Breast epithelium (tissue), 4 donors: Measurements from ENCODE around the gene PHOSPHO1. TPM values are rescaled to one million over a fixed set of nuclear protein-coding genes. Genes with fewer than 3 reads are reported as not detected.

Source experiments
- DNase-seq, 2 donors: peaks; one replicate each; pipeline ENCODE4 v3.0.0-alpha.2; 2019; ENCODE audit warnings: low spot score in 2 of 2
- H3K27ac ChIP-seq, 2 donors: fragments of 200-600 bp; sonication (generic) in 1 of 2; one replicate each; pipeline ENCODE4 v1.5.1; 2016 to 2019; ENCODE audit warnings: mild to moderate bottlenecking in 1 of 2
- H3K27me3 ChIP-seq, 2 donors: fragments of 200-600 bp; sonication (generic) in 1 of 2; one replicate each; pipeline versions ENCODE4 v1.5.1 to v1.6.0; 2017 to 2019; ENCODE audit warnings: control low read depth in 1 of 2, mild to moderate bottlenecking in 1 of 2
- H3K36me3 ChIP-seq: fragments of 200-600 bp; one replicate; pipeline ENCODE4 v1.5.1; 2019
- H3K4me1 ChIP-seq, 2 donors: fragments of 200-600 bp; sonication (generic); one replicate each; pipeline ENCODE4 v1.5.1; 2016 to 2019; ENCODE audit warnings: control low read depth in 1 of 2
- H3K4me3 ChIP-seq, 3 donors: fragments of 200-600 bp; sonication (generic); 1 replicate in 2 of 3; 2 replicates in 1 of 3; pipeline ENCODE4 v1.5.1; 2016 to 2019; ENCODE audit warnings: mild to moderate bottlenecking in 3 of 3, moderate library complexity in 2 of 3
- H3K9me3 ChIP-seq, 2 donors: fragments of 200-600 bp; sonication (generic) in 1 of 2; one replicate each; pipeline ENCODE4 v1.5.1; 2016 to 2019; ENCODE audit warnings: control low read depth in 1 of 2
- CTCF ChIP-seq, 3 donors: fragments of 450-650 bp; IDR thresholded peaks; one replicate each; pipeline ENCODE4 v1.5.1; 2016 to 2017; ENCODE audit warnings: antibody characterized with exemption in 3 of 3, mild to moderate bottlenecking in 3 of 3, moderate library complexity in 3 of 3
- POLR2A ChIP-seq: fragments of 450-650 bp; IDR thresholded peaks from one replicate; pipeline ENCODE4 v1.6.1; 2016; ENCODE audit warnings: antibody characterized with exemption, mild to moderate bottlenecking, moderate library complexity
- POLR2AphosphoS5 ChIP-seq, 3 donors: sonication (generic); formaldehyde crosslinking; IDR thresholded peaks; one replicate each; pipeline ENCODE4 v1.6.1; 2017; ENCODE audit warnings: antibody characterized with exemption in 3 of 3
- intact Hi-C: fragments of 100-400 bp; cut with DNase I; formaldehyde crosslinking; loops from one replicate; pipeline ENCODE4 v1.15.1; 2023; ENCODE audit warnings: low total_unique reads
- total RNA-seq, 3 donors: library from RNA; depleted of rRNA; stranded (reverse); fragments of >200 nt; gene quantifications; one replicate each; pipeline ENCODE4 v1.1.0, GENCODE V29; 2016

Gene PHOSPHO1
- total RNA-seq, 3 donors from 2014 or later, result 0.33 to 0.88 TPM; not detected in 1

- no peaks in the 10 kb centered on the region for H3K9me3 ChIP-seq
- intact Hi-C loops, result no loop called here
- no peak for DNase-seq
- no peaks in the 10 kb centered on the region for H3K36me3 ChIP-seq
- no peaks in the 10 kb centered on the region for H3K4me1 ChIP-seq
- TF ChIP-seq POLR2AphosphoS5 (IDR thresholded peaks at IDR 0.05) (no peak), POLR2A (no peak), CTCF (IDR thresholded peaks at IDR 0.05) (no peak)
- peaks cover 0 to 2% of the 10 kb centered on the region in 2 donors for H3K27me3 ChIP-seq
- H3K27ac ChIP-seq, result no peak overlapping the region
- no peak overlapping the region for H3K4me3 ChIP-seq
These were observed 5.3 kb upstream of the PHOSPHO1 start for GRCh38 chr17:49235896-49236295.

GRCh38 chr17:49234509-49235080, 4.0 kb upstream of the PHOSPHO1 start:
- H3K36me3 ChIP-seq, result no peaks in the 10 kb centered on the region
- no peak for DNase-seq
- H3K4me1 ChIP-seq, result peaks cover 0 to 4% of the 10 kb centered on the region in 2 donors
- intact Hi-C loops, result no loop called here
- peaks cover 0 to 14% of the 10 kb centered on the region in 2 donors for H3K27me3 ChIP-seq
- TF ChIP-seq CTCF (IDR thresholded peaks at IDR 0.05) (no peak), POLR2AphosphoS5 (IDR thresholded peaks at IDR 0.05) (no peak), POLR2A (no peak)
- H3K27ac ChIP-seq, result no peak overlapping the region
- H3K4me3 ChIP-seq, result no peak overlapping the region
- no peaks in the 10 kb centered on the region for H3K9me3 ChIP-seq

- TF ChIP-seq POLR2AphosphoS5 (IDR thresholded peaks at IDR 0.05), result no peak
- no peak for TF ChIP-seq POLR2A
- no peak for TF ChIP-seq CTCF (IDR thresholded peaks at IDR 0.05)
- intact Hi-C loops, result no loop called here
These were observed 942 bp upstream of the PHOSPHO1 start for GRCh38 chr17:49231563-49231894.

GRCh38 chr17:49229805-49230600, 584 bp downstream of the PHOSPHO1 start:
- peaks cover 0 to 35% of the 10 kb centered on the region in 2 donors for H3K27me3 ChIP-seq
- DNase-seq, result no peak
- intact Hi-C loops, result loop anchor here (5.0 kb wide), 1 partner anchor 923 kb away; no protein-coding TSS in a partner anchor
- peak overlapping the region; percentile 47 to 77 (median 51) for H3K4me3 ChIP-seq
- TF ChIP-seq POLR2AphosphoS5 (IDR thresholded peaks at IDR 0.05) (no peak), CTCF (IDR thresholded peaks at IDR 0.05) (no peak), POLR2A (no peak)
- H3K27ac ChIP-seq, result no peak overlapping the region
- H3K9me3 ChIP-seq, result no peaks in the 10 kb centered on the region
- no peaks in the 10 kb centered on the region for H3K36me3 ChIP-seq
- peaks cover 0 to 4% of the 10 kb centered on the region in 2 donors for H3K4me1 ChIP-seq

More at GRCh38 chr17:49231563-49231894, 942 bp upstream of the PHOSPHO1 start:
- peaks cover 0 to 4% of the 10 kb centered on the region in 2 donors for H3K4me1 ChIP-seq
- no peaks in the 10 kb centered on the region for H3K36me3 ChIP-seq
- no peak for DNase-seq
- H3K9me3 ChIP-seq, result no peaks in the 10 kb centered on the region
- no peak overlapping the region for H3K27ac ChIP-seq
- H3K4me3 ChIP-seq, result peak overlapping the region in 1 of 3 donors; percentile 77
- H3K27me3 ChIP-seq, result peaks cover 0 to 19% of the 10 kb centered on the region in 2 donors
